ENCODE measurements around the gene RTN4RL1. TPM values are rescaled to one million over a fixed set of nuclear protein-coding genes. Genes with fewer than 3 reads are reported as not detected.

Gene RTN4RL1
- total and polyA plus RNA-seq, 9 of the 15 experiments (the other 6 are each of a cell fraction or from before 2014, with no cell fraction given) = 0.04 to 0.06 (median 0.04) TPM; not detected in 5

GRCh38 chr17:2041561-2042389 lies 16.6 kb upstream of the RTN4RL1 start, which contains the start of gene OVCA2 (continued):
- TF ChIP-seq CUX1 (CRISPR knock-in tag; IDR thresholded peaks at IDR 0.05) (no peak), WHSC1 (IDR thresholded peaks at IDR 0.05; ENCODE audit: low read length) (no peak), ARHGAP35 (IDR thresholded peaks at IDR 0.05; ENCODE audit: partially characterized antibody) (no peak), MTA1 (IDR thresholded peaks at IDR 0.05; ENCODE audit: borderline replicate concordance) (no peak), ZBTB8A (IDR thresholded peaks at IDR 0.05; ENCODE audit: partially characterized antibody) (no peak), SIX5 (IDR thresholded peaks at IDR 0.05; ENCODE audit: borderline replicate concordance in 1 of 2, insufficient read depth in 1 of 2, low read depth in 1 of 2, low read length in 2 of 2) (peak; percentile 64 to 76; a peak in 3 of 4 replicates), ZBTB40 (IDR thresholded peaks at IDR 0.05) (peak; percentile 98), ZBTB40 (CRISPR knock-in tag; IDR thresholded peaks at IDR 0.05) (no peak), ZSCAN29 (IDR thresholded peaks at IDR 0.05) (no peak), YBX1 (IDR thresholded peaks at IDR 0.05) (no peak), ZNF512 (tag; IDR thresholded peaks at IDR 0.05) (no peak)
